ENCODE data around the gene PRELID2.
A peak's percentile ranks its signal among the peaks of the same experiment; 100 is the strongest.

The PRELID2 gene

GRCh38 chr5:145797336-145797735 lies 37.8 kb downstream of the PRELID2 start:
- DNase-seq (ENCODE audit: low read depth): peak; percentile 16

GRCh38 chr5:145796318-145796717 lies 38.8 kb downstream of the PRELID2 start:
- no peak for DNase-seq (ENCODE audit: low read depth)

GRCh38 chr5:145793574-145793973 lies 41.6 kb downstream of the PRELID2 start:
- DNase-seq (ENCODE audit: low read depth): no peak

GRCh38 chr5:145792840-145793239 lies 42.3 kb downstream of the PRELID2 start:
- no peak for DNase-seq (ENCODE audit: low read depth)

GRCh38 chr5:145791866-145792265 lies 43.3 kb downstream of the PRELID2 start:
- DNase-seq (ENCODE audit: low read depth): no peak

- DNase-seq (ENCODE audit: low read depth): no peak
Measured at GRCh38 chr5:145787996-145788395, 47.1 kb downstream of the PRELID2 start.

- no peak for DNase-seq (ENCODE audit: low read depth)
Measured at GRCh38 chr5:145787507-145787906, 47.6 kb downstream of the PRELID2 start.

- DNase-seq (ENCODE audit: low read depth): no peak
Measured at GRCh38 chr5:145787001-145787400, 48.1 kb downstream of the PRELID2 start.

GRCh38 chr5:145780982-145781381 lies 54.2 kb downstream of the PRELID2 start:
- DNase-seq (ENCODE audit: low read depth): no peak

GRCh38 chr5:145778144-145778900 lies 56.8 kb downstream of the PRELID2 start:
- no peak for DNase-seq (ENCODE audit: low read depth)

- DNase-seq (ENCODE audit: low read depth): no peak
Measured at GRCh38 chr5:145777445-145778063, 57.6 kb downstream of the PRELID2 start.

- DNase-seq (ENCODE audit: low read depth): no peak
Measured at GRCh38 chr5:145776886-145777285, 58.3 kb downstream of the PRELID2 start.

- DNase-seq (ENCODE audit: low read depth): peak; percentile 77
Measured at GRCh38 chr5:145775893-145776444, 59.2 kb downstream of the PRELID2 start.

- no peak for DNase-seq (ENCODE audit: low read depth)
Measured at GRCh38 chr5:145775411-145775810, 59.7 kb downstream of the PRELID2 start.

- DNase-seq (ENCODE audit: low read depth): no peak
Measured at GRCh38 chr5:145774442-145774841, 60.7 kb downstream of the PRELID2 start.

GRCh38 chr5:145772466-145772865 lies 62.7 kb downstream of the PRELID2 start:
- no peak for DNase-seq (ENCODE audit: low read depth)

- no peak for DNase-seq (ENCODE audit: low read depth)
Measured at GRCh38 chr5:145768863-145769262, 66.3 kb downstream of the PRELID2 start.

GRCh38 chr5:145764325-145764724 lies 70.8 kb downstream of the PRELID2 start:
- DNase-seq (ENCODE audit: low read depth): no peak

- DNase-seq (ENCODE audit: low read depth): no peak
Measured at GRCh38 chr5:145762833-145763232, 72.3 kb downstream of the PRELID2 start.

GRCh38 chr5:145761254-145761653 lies 73.9 kb downstream of the PRELID2 start:
- no peak for DNase-seq (ENCODE audit: low read depth)

GRCh38 chr5:145760660-145761059 lies 74.5 kb downstream of the PRELID2 start:
- no peak for DNase-seq (ENCODE audit: low read depth)

GRCh38 chr5:145752947-145753346 lies 82.2 kb downstream of the PRELID2 start:
- DNase-seq (ENCODE audit: low read depth): no peak

GRCh38 chr5:145752534-145752933 lies 82.6 kb downstream of the PRELID2 start:
- DNase-seq (ENCODE audit: low read depth): no peak

All from HS-5 (cell line).